Glutamatergic neuron (in vitro differentiated cells): ENCODE results near the gene SMAD7. TPM values are rescaled to one million over a fixed set of nuclear protein-coding genes. Genes with fewer than 3 reads are reported as not detected.

ENCODE experiments used
- DNase-seq: peaks from one replicate; pipeline ENCODE4 v3.0.0; 2022
- H3K27ac Mint-ChIP-seq: one replicate; pipeline ENCODE4 v1.8.0; 2020; ENCODE audit warnings: mild to moderate bottlenecking, mixed read lengths, inconsistent platforms; ENCODE audit not compliant: unreplicated experiment
- H3K27me3 Mint-ChIP-seq: one replicate; pipeline ENCODE4 v1.8.0; 2020; ENCODE audit warnings: mild to moderate bottlenecking, moderate library complexity, mixed read lengths, inconsistent platforms; ENCODE audit not compliant: unreplicated experiment
- H3K36me3 Mint-ChIP-seq: one replicate; pipeline ENCODE4 v1.8.0; 2020; ENCODE audit warnings: mild to moderate bottlenecking, mixed read lengths, inconsistent platforms; ENCODE audit not compliant: unreplicated experiment
- H3K4me1 Mint-ChIP-seq: one replicate; pipeline ENCODE4 v1.8.0; 2020; ENCODE audit warnings: mild to moderate bottlenecking, low read depth, mixed read lengths, inconsistent platforms; ENCODE audit not compliant: unreplicated experiment
- H3K4me3 Mint-ChIP-seq: one replicate; pipeline ENCODE4 v1.8.0; 2020; ENCODE audit warnings: mild to moderate bottlenecking, mixed read lengths, inconsistent platforms; ENCODE audit not compliant: unreplicated experiment
- H3K9me3 Mint-ChIP-seq: one replicate; pipeline ENCODE4 v1.8.0; 2020; ENCODE audit warnings: mild to moderate bottlenecking, moderate library complexity, mixed read lengths, inconsistent platforms; ENCODE audit not compliant: unreplicated experiment
- total RNA-seq: library from RNA; stranded (reverse); fragmentation: NEBNext Ultra II Directional; extraction: Animal tissue kit (Norgen Biotek cat#: 25700); gene quantifications from one replicate; pipeline ENCODE4 v1.2.1, GENCODE V29; 2021; ENCODE audit not compliant: unreplicated experiment
- TF ChIP-seq, protein P1 (sequence below): fragments of 200-600 bp; sonication (generic); IDR thresholded peaks from one replicate; pipeline ENCODE4 v1.5.0; 2021; ENCODE audit not compliant: partially characterized antibody, unreplicated experiment

Gene SMAD7
- total RNA-seq, 1 donor from 2014 or later: 10.8 TPM

DNA sequence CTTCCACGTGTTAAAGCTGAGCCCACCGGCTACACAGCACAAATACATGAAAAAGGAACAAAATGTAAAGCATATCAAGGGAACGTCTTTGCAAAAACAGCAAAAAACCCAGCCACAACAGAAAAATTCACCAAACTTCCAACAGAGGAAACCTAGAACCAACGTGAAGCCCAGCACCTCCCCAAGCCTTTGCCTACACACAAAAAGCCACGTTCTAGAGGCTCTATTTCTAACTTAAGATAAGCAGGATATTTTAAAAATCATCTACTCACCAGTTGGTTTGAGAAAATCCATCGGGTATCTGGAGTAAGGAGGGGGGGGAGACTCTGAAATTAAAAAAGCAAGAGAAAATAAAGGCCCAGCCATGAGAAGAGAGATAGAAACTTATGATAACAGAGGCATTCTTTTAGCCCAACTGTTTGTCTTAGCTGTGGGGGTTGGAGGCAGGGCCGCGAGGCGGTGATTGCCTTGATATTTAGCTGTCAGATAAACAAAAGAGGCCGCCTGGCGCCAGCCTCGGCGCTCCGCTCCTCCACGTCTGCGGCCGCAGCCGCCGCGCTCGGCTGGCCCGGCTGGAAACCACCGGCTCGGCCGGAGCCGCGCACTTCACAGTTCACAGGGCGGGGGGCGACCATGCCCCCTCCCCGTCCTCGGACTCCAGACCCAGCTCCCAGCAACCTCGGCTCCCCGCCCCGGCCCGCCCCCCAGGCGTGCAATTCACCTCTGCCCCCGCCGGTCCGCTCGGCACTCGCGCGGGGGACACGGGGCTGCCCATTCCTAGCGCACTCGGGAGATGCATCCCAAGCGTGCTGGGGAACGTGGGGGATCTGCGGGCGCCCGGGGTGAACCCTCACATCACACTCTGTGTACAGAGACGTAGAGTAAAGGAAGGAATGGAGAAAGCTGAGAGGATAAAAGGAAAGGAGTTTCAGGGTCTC lies 2.4 kb downstream of the SMAD7 start:
- TF ChIP-seq, protein P1, sequence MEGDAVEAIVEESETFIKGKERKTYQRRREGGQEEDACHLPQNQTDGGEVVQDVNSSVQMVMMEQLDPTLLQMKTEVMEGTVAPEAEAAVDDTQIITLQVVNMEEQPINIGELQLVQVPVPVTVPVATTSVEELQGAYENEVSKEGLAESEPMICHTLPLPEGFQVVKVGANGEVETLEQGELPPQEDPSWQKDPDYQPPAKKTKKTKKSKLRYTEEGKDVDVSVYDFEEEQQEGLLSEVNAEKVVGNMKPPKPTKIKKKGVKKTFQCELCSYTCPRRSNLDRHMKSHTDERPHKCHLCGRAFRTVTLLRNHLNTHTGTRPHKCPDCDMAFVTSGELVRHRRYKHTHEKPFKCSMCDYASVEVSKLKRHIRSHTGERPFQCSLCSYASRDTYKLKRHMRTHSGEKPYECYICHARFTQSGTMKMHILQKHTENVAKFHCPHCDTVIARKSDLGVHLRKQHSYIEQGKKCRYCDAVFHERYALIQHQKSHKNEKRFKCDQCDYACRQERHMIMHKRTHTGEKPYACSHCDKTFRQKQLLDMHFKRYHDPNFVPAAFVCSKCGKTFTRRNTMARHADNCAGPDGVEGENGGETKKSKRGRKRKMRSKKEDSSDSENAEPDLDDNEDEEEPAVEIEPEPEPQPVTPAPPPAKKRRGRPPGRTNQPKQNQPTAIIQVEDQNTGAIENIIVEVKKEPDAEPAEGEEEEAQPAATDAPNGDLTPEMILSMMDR: no peak
- Mint-ChIP-seq H3K27me3 (peaks cover 10% of the 10 kb centered on the region), H3K4me3 (peak overlapping the region; percentile 95), H3K9me3 (peaks cover 16% of the 10 kb centered on the region), H3K27ac (peak overlapping the region; percentile 79), H3K36me3 (no peaks in the 10 kb centered on the region), H3K4me1 (peaks cover 33% of the 10 kb centered on the region)
- DNase-seq: peak; percentile 59

DNA sequence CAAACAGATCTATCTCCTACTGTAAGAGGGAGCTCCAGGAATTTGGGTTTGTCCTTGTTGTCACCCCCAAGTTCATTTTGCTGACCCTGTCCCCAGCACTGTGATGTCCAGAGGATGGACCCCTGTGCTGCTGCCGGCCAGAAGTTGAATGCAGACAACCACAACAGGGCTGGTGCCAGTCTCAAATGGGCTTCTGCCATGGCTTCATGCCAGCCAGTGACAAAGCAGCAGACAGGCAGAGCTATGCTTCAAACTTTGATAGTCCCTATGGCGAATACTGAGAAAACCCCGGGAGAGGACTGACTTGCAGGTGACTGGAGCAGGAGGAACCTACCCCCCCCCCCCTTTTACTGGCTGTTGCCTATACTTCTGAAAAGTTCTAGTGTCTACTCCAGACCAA lies 3.2 kb downstream of the SMAD7 start:
- Mint-ChIP-seq H3K9me3 (peaks cover 18% of the 10 kb centered on the region), H3K36me3 (no peaks in the 10 kb centered on the region), H3K4me1 (peaks cover 39% of the 10 kb centered on the region), H3K27ac (no peak overlapping the region), H3K4me3 (peak overlapping the region; percentile 95), H3K27me3 (peaks cover 6% of the 10 kb centered on the region)
- no peak for DNase-seq
- TF ChIP-seq, protein P1: no peak

DNA sequence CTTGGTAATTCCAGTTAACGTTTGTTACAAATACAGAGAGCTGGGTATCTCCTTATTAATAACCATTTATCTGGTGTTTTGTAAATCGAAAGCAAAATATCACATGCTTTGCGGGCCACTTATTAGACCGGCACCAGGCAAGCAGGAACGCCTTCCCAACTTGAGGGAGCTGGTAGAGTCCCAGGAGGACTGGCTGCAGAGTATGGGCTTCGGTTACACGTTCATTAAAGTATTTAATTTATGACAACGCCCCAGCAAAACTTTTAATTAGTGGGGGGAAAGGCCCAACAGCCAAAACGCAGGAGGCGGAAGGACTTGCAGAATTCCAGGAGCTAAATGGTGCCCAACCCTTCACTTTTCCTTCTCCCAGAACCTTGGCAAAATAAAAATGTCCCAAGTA lies 3.7 kb downstream of the SMAD7 start:
- H3K27ac Mint-ChIP-seq: no peak overlapping the region
- peaks cover 18% of the 10 kb centered on the region for H3K9me3 Mint-ChIP-seq
- peaks cover 43% of the 10 kb centered on the region for H3K4me1 Mint-ChIP-seq
- H3K4me3 Mint-ChIP-seq: peak overlapping the region; percentile 95
- no peaks in the 10 kb centered on the region for H3K36me3 Mint-ChIP-seq
- no peak for DNase-seq
- TF ChIP-seq, protein P1: no peak
- H3K27me3 Mint-ChIP-seq: peaks cover 5% of the 10 kb centered on the region

GRCh38 chr18:48946329-48946835 lies 4.4 kb downstream of the SMAD7 start:
- Mint-ChIP-seq H3K4me3 (peak overlapping the region; percentile 95), H3K4me1 (peaks cover 50% of the 10 kb centered on the region), H3K9me3 (peaks cover 18% of the 10 kb centered on the region), H3K27ac (no peak overlapping the region), H3K27me3 (peaks cover 8% of the 10 kb centered on the region), H3K36me3 (no peaks in the 10 kb centered on the region)
- TF ChIP-seq, protein P1: no peak
- no peak for DNase-seq

GRCh38 chr18:48945953-48946217 lies 4.9 kb downstream of the SMAD7 start:
- Mint-ChIP-seq H3K27me3 (peaks cover 6% of the 10 kb centered on the region), H3K27ac (no peak overlapping the region), H3K4me3 (no peak overlapping the region)

More at GRCh38 chr18:48945953-48946217, 4.9 kb downstream of the SMAD7 start:
- H3K36me3 Mint-ChIP-seq: no peaks in the 10 kb centered on the region
- peaks cover 15% of the 10 kb centered on the region for H3K9me3 Mint-ChIP-seq
- DNase-seq: no peak
- peaks cover 53% of the 10 kb centered on the region for H3K4me1 Mint-ChIP-seq
- TF ChIP-seq, protein P1: no peak
